NB4 (cell line): ENCODE measurements around the gene GPR148.

Source experiments
- TF ChIP-seq, protein P1 (sequence below): IDR thresholded peaks from one replicate; pipeline ENCODE4 v1.5.1; 2012; ENCODE audit warnings: low read depth, low read length
- TF ChIP-seq, protein P2 (sequence below): IDR thresholded peaks from 2 replicates; pipeline ENCODE4 v1.6.1; 2011; ENCODE audit warnings: low read depth, low read length

DNA sequence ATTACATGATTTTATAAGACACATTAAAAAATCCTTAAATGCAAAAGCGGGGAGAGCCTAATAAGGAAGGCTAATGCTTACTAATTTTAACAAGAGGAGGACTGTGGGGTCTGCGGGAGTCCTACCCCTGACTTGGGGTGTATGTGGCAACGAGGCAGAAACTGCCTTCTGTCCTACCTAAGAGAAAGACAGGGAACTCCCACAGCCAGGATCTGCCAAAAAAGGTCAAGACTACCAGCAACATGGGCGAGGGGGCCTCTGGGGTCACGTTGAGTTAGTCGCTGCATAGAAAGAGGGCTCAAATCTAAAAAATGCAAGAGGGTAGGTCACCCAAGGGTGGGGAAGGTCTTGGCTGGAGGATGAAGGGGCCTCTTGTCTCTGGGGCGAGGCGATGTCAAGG is 25.9 kb downstream of the GPR148 start:
- TF ChIP-seq, protein P1, sequence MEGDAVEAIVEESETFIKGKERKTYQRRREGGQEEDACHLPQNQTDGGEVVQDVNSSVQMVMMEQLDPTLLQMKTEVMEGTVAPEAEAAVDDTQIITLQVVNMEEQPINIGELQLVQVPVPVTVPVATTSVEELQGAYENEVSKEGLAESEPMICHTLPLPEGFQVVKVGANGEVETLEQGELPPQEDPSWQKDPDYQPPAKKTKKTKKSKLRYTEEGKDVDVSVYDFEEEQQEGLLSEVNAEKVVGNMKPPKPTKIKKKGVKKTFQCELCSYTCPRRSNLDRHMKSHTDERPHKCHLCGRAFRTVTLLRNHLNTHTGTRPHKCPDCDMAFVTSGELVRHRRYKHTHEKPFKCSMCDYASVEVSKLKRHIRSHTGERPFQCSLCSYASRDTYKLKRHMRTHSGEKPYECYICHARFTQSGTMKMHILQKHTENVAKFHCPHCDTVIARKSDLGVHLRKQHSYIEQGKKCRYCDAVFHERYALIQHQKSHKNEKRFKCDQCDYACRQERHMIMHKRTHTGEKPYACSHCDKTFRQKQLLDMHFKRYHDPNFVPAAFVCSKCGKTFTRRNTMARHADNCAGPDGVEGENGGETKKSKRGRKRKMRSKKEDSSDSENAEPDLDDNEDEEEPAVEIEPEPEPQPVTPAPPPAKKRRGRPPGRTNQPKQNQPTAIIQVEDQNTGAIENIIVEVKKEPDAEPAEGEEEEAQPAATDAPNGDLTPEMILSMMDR = no peak
- TF ChIP-seq, protein P2, sequence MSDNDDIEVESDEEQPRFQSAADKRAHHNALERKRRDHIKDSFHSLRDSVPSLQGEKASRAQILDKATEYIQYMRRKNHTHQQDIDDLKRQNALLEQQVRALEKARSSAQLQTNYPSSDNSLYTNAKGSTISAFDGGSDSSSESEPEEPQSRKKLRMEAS = no peak
